GM23338 (cell line): ENCODE data around the gene STIP1. TPM values are rescaled to one million over a fixed set of nuclear protein-coding genes. Genes with fewer than 3 reads are reported as not detected.
A peak's percentile ranks its signal among the peaks of the same experiment; 100 is the strongest.

Experiments used
- ATAC-seq: fragments of 200-7000 bp; cut with Tn5 transposase; 3 replicates; pipeline ENCODE4 v1.9.1; 2020
- DNase-seq: peaks from one replicate; pipeline ENCODE4 v3.0.0-alpha.2; 2015; ENCODE audit warnings: low spot score
- H2AFZ ChIP-seq: fragments of 200-600 bp; sonication (generic); 2 replicates; pipeline ENCODE4 v1.8.0; 2016; ENCODE audit warnings: antibody characterized with exemption, mild to moderate bottlenecking, moderate library complexity
- H3F3A ChIP-seq: fragments of 200-600 bp; sonication (generic); replicated peaks from 2 replicates; pipeline ENCODE4 v1.8.0; 2017; ENCODE audit warnings: antibody characterized with exemption, mixed run types, low read depth
- H3K27ac ChIP-seq: fragments of 200-600 bp; sonication (generic); 2 replicates; pipeline ENCODE4 v1.6.1; 2016; ENCODE audit warnings: low read depth
- H3K27me3 ChIP-seq: fragments of 200-600 bp; sonication (generic); 2 replicates; pipeline ENCODE4 v1.8.0; 2016; ENCODE audit warnings: mild to moderate bottlenecking, mixed run types, moderate library complexity; ENCODE audit not compliant: insufficient read depth
- H3K36me3 ChIP-seq: fragments of 200-600 bp; sonication (generic); 2 replicates; pipeline ENCODE4 v1.8.0; 2016; ENCODE audit warnings: mild to moderate bottlenecking; ENCODE audit not compliant: insufficient read depth
- H3K4me1 ChIP-seq: fragments of 200-600 bp; sonication (generic); 2 replicates; pipeline ENCODE4 v1.8.0; 2016; ENCODE audit warnings: mild to moderate bottlenecking, moderate library complexity; ENCODE audit not compliant: insufficient read depth
- H3K4me2 ChIP-seq: fragments of 200-600 bp; sonication (generic); 2 replicates; pipeline ENCODE4 v1.7.1; 2017; ENCODE audit warnings: mixed run types
- H3K4me3 ChIP-seq: fragments of 200-600 bp; sonication (generic); 2 replicates; pipeline ENCODE4 v1.6.1; 2016; ENCODE audit warnings: mixed run types
- H3K79me2 ChIP-seq: fragments of 200-600 bp; sonication (generic); replicated peaks from 2 replicates; pipeline ENCODE4 v1.8.0; 2017; ENCODE audit warnings: mild to moderate bottlenecking; ENCODE audit not compliant: insufficient read depth
- H3K9me2 ChIP-seq: fragments of 200-600 bp; sonication (generic); 2 replicates; pipeline ENCODE4 v1.8.0; 2017; ENCODE audit not compliant: insufficient read depth
- H4K20me1 ChIP-seq: fragments of 200-600 bp; sonication (generic); replicated peaks from 2 replicates; pipeline ENCODE4 v1.8.0; 2017; ENCODE audit warnings: mild to moderate bottlenecking; ENCODE audit not compliant: insufficient read depth
- H3K27ac Mint-ChIP-seq: 2 replicates; pipeline ENCODE4 v1.8.0; 2020; ENCODE audit warnings: inconsistent platforms, mild to moderate bottlenecking, moderate library complexity, mixed read lengths
- H3K27me3 Mint-ChIP-seq: 3 replicates; pipeline ENCODE4 v1.8.0; 2022; ENCODE audit warnings: low read depth, mild to moderate bottlenecking, moderate library complexity, mixed read lengths, inconsistent platforms; ENCODE audit not compliant: insufficient read depth, poor library complexity
- H3K36me3 Mint-ChIP-seq: 3 replicates; pipeline ENCODE4 v1.8.0; 2021; ENCODE audit warnings: low read depth, mild to moderate bottlenecking, inconsistent platforms, moderate library complexity, mixed read lengths
- H3K4me1 Mint-ChIP-seq: 3 replicates; pipeline ENCODE4 v1.8.0; 2020; ENCODE audit warnings: mild to moderate bottlenecking, inconsistent platforms, mixed read lengths
- H3K4me3 Mint-ChIP-seq: 3 replicates; pipeline ENCODE4 v1.8.0; 2021; ENCODE audit warnings: moderate library complexity, mild to moderate bottlenecking, inconsistent platforms, mixed read lengths
- H3K9me3 Mint-ChIP-seq: 3 replicates; pipeline ENCODE4 v1.8.0; 2020; ENCODE audit warnings: moderate library complexity, mild to moderate bottlenecking, inconsistent platforms, mixed read lengths
- CREB1 ChIP-seq: fragments of 250-450 bp; sonication (Bioruptor Pico); IDR thresholded peaks from 2 replicates; pipeline ENCODE4 v1.5.0; 2020; ENCODE audit warnings: low read depth, mild to moderate bottlenecking, moderate library complexity
- CTCF ChIP-seq, 2 experiments: fragments of 200-600 bp in 1 of 2; sonication (generic) in 1 of 2; conservative IDR thresholded peaks; 2 replicates each; pipeline versions ENCODE4 v1.5.1 to v1.6.1; 2016 to 2017; ENCODE audit warnings: antibody characterized with exemption in 2 of 2, low read depth in 2 of 2, mild to moderate bottlenecking in 2 of 2, moderate library complexity in 1 of 2
- ETS1 ChIP-seq: IDR thresholded peaks from 2 replicates; pipeline ENCODE4 v1.6.1; 2016; ENCODE audit warnings: antibody characterized with exemption
- EZH2 ChIP-seq: fragments of 200-600 bp; sonication (generic); IDR thresholded peaks from one replicate; pipeline ENCODE4 v1.8.0; 2017; ENCODE audit warnings: antibody characterized with exemption, mild to moderate bottlenecking, low read depth; ENCODE audit not compliant: unreplicated experiment
- EZH2phosphoT487 ChIP-seq: fragments of 200-600 bp; sonication (generic); IDR thresholded peaks from one replicate; pipeline ENCODE4 v1.8.1; 2018; ENCODE audit warnings: antibody characterized with exemption; ENCODE audit not compliant: unreplicated experiment
- JUNB ChIP-seq: IDR thresholded peaks from one replicate; pipeline ENCODE4 v1.6.1; 2016; ENCODE audit warnings: antibody characterized with exemption; ENCODE audit not compliant: unreplicated experiment
- NANOG ChIP-seq: IDR thresholded peaks from 2 replicates; pipeline ENCODE4 v1.6.1; 2016; ENCODE audit warnings: antibody characterized with exemption, borderline replicate concordance
- POLR2AphosphoS5 ChIP-seq: IDR thresholded peaks from 2 replicates; pipeline ENCODE4 v1.6.1; 2016; ENCODE audit warnings: antibody characterized with exemption, low read depth
- REST ChIP-seq: IDR thresholded peaks from one replicate; pipeline ENCODE4 v1.6.1; 2018; ENCODE audit warnings: antibody characterized with exemption; ENCODE audit not compliant: unreplicated experiment
- STAT1 ChIP-seq: IDR thresholded peaks from one replicate; pipeline ENCODE4 v1.6.1; 2016; ENCODE audit warnings: antibody characterized with exemption; ENCODE audit not compliant: unreplicated experiment
- ZNF114 ChIP-seq: fragments of 250-450 bp; sonication (Bioruptor Pico); IDR thresholded peaks from 2 replicates; pipeline ENCODE4 v1.5.0; 2020; ENCODE audit warnings: mild to moderate bottlenecking, moderate library complexity
- ZNF331 ChIP-seq: fragments of 250-450 bp; sonication (Bioruptor Pico); IDR thresholded peaks from 2 replicates; pipeline ENCODE4 v1.5.0; 2020; ENCODE audit warnings: low read depth, mild to moderate bottlenecking, moderate library complexity
- ZNF462 ChIP-seq: fragments of 250-450 bp; sonication (Bioruptor Pico); IDR thresholded peaks from 2 replicates; pipeline ENCODE4 v1.5.0; 2020; ENCODE audit warnings: mild to moderate bottlenecking, moderate library complexity
- polyA plus RNA-seq: library from polyadenylated mRNA; unstranded; fragments of >200 nt; fragmentation: Nextera tagmentation; extraction: Ambion mirVana; gene quantifications from 2 replicates; pipeline ENCODE4 v1.2.1, GENCODE V29; 2016
- total RNA-seq: library from RNA; depleted of rRNA; stranded (reverse); fragments of >200 nt; shearing (Covaris generic); gene quantifications from 2 replicates; pipeline ENCODE4 v1.2.3, GENCODE V29; 2014

The STIP1 gene
- total and polyA plus RNA-seq, 2 experiments from 2014 or later = 213 to 351 TPM

- Histone ChIP-seq H3K79me2 (peaks cover 19% of the 10 kb centered on the region), H3F3A (peaks cover 26% of the 10 kb centered on the region), H3K27ac (peak overlapping the region; percentile 59; the same call in 1 of the 2 replicates), H3K36me3 (0 out of 2 replicates have a peak, but pooled peaks cover 5% of the 10 kb centered on the region), H2AFZ (no peak overlapping the region), H3K27me3 (no peaks in the 10 kb centered on the region), H3K9me2 (no peaks in the 10 kb centered on the region), H4K20me1 (no peaks in the 10 kb centered on the region; the same call in none of the 2 replicates), H3K4me2 (peak overlapping the region; percentile 98), H3K4me1 (peaks cover 28% of the 10 kb centered on the region), H3K4me3 (peak overlapping the region; percentile 94)
- H3K27me3 Mint-ChIP-seq = peaks cover 29% of the 10 kb centered on the region
- H3K9me3 Mint-ChIP-seq = no peaks in the 10 kb centered on the region
- H3K4me3 Mint-ChIP-seq = peak overlapping the region; percentile 92
- H3K36me3 Mint-ChIP-seq = peaks cover 20% of the 10 kb centered on the region
- H3K27ac Mint-ChIP-seq = no peak overlapping the region
- ATAC-seq (no peak), DNase-seq (no peak)
- TF ChIP-seq NANOG (no peak), JUNB (no peak), POLR2AphosphoS5 (no peak), ZNF114 (no peak), ETS1 (no peak), EZH2phosphoT487 (no peak), REST (no peak), ZNF331 (CRISPR knock-in tag) (no peak), EZH2 (no peak), STAT1 (no peak), ZNF462 (no peak), CREB1 (CRISPR knock-in tag) (no peak), CTCF (conservative IDR thresholded peaks at IDR 0.05; ENCODE audit: low read depth in 2 of 2) (no peak)
- peaks cover 35% of the 10 kb centered on the region for H3K4me1 Mint-ChIP-seq
Measured at GRCh38 chr11:64253043-64253442, 67.1 kb downstream of the STIP1 start.
